Smooth muscle cell (in vitro differentiated cells): Measurements from ENCODE around the gene ACTRT2. TPM values are rescaled to one million over a fixed set of nuclear protein-coding genes. Genes with fewer than 3 reads are reported as not detected.

Source experiments
- DNase-seq: peaks from one replicate; lab custom pipeline; 2025; ENCODE audit not compliant: unreplicated experiment; lab: John Stamatoyannopoulos, UW
- H2AFZ ChIP-seq: fragments of 200-600 bp; sonication (generic); 2 replicates; pipeline ENCODE4 v1.6.0; 2016; ENCODE audit warnings: antibody characterized with exemption, low read depth, mild to moderate bottlenecking
- H3F3A ChIP-seq: fragments of 200-600 bp; sonication (generic); 2 replicates; pipeline ENCODE4 v1.6.0; 2017; ENCODE audit warnings: antibody characterized with exemption, low read depth
- H3K27ac ChIP-seq: fragments of 200-600 bp; sonication (generic); 2 replicates; pipeline ENCODE4 v1.5.1; 2016; ENCODE audit warnings: low read depth, mild to moderate bottlenecking
- H3K27me3 ChIP-seq: fragments of 200-600 bp; sonication (generic); 2 replicates; pipeline ENCODE4 v1.6.1; 2016; ENCODE audit warnings: low read depth, mild to moderate bottlenecking
- H3K36me3 ChIP-seq: fragments of 200-600 bp; sonication (generic); 2 replicates; pipeline ENCODE4 v1.5.1; 2016; ENCODE audit warnings: low read depth
- H3K4me1 ChIP-seq: fragments of 200-600 bp; sonication (generic); 2 replicates; pipeline ENCODE4 v1.5.1; 2016; ENCODE audit warnings: low read depth
- H3K4me2 ChIP-seq: fragments of 200-600 bp; sonication (generic); 2 replicates; pipeline ENCODE4 v1.6.0; 2016; ENCODE audit warnings: mild to moderate bottlenecking
- H3K4me3 ChIP-seq: fragments of 200-600 bp; sonication (generic); 2 replicates; pipeline ENCODE4 v1.5.1; 2016; ENCODE audit warnings: mild to moderate bottlenecking
- H3K79me2 ChIP-seq: fragments of 200-600 bp; sonication (generic); 2 replicates; pipeline ENCODE4 v1.6.0; 2016; ENCODE audit warnings: low read depth, mild to moderate bottlenecking
- H3K9ac ChIP-seq: fragments of 200-600 bp; sonication (generic); 2 replicates; pipeline ENCODE4 v1.6.0; 2016; ENCODE audit warnings: low read depth
- H3K9me3 ChIP-seq: fragments of 200-600 bp; sonication (generic); replicated peaks from 2 replicates; pipeline ENCODE4 v1.5.1; 2016; ENCODE audit warnings: low read depth
- H4K20me1 ChIP-seq: fragments of 200-600 bp; sonication (generic); 2 replicates; pipeline ENCODE4 v1.6.0; 2016; ENCODE audit warnings: low read depth
- CTCF ChIP-seq: fragments of 200-600 bp; sonication (generic); IDR thresholded peaks from 2 replicates; pipeline ENCODE4 v1.5.1; 2017; ENCODE audit warnings: borderline replicate concordance, mild to moderate bottlenecking, antibody characterized with exemption; ENCODE audit not compliant: insufficient read depth, poor library complexity, severe bottlenecking
- WGBS: methylation state at CpG from one replicate; pipeline ENCODE4 v1.1.7; 2016; ENCODE audit warnings: low lambda C conversion rate; 5-methylcytosine and 5-hydroxymethylcytosine counted together
- polyA plus RNA-seq: library from polyadenylated mRNA; unstranded; fragments of >200 nt; fragmentation: Nextera tagmentation; extraction: Ambion mirVana; gene quantifications from 2 replicates; pipeline ENCODE4 v1.2.1, GENCODE V29; 2016
- total RNA-seq: library from RNA; depleted of rRNA; stranded (reverse); fragments of >200 nt; gene quantifications from 2 replicates; pipeline ENCODE4 v1.2.3, GENCODE V29; 2014

Gene ACTRT2
- total and polyA plus RNA-seq, 2 experiments from 2014 or later, result not detected

- Histone ChIP-seq H3K4me1 (no peaks in the 10 kb centered on the region), H4K20me1 (no peaks in the 10 kb centered on the region), H2AFZ (no peak overlapping the region), H3K79me2 (no peaks in the 10 kb centered on the region), H3K36me3 (no peaks in the 10 kb centered on the region), H3K9me3 (no peaks in the 10 kb centered on the region), H3K27me3 (no peaks in the 10 kb centered on the region), H3K27ac (no peak overlapping the region), H3F3A (no peaks in the 10 kb centered on the region), H3K4me3 (no peak overlapping the region), H3K4me2 (no peak overlapping the region), H3K9ac (no peak overlapping the region)
- 71% methylated on average over 7 of the region's 7 CpGs for WGBS
- no peak for DNase-seq
- no peak for TF ChIP-seq CTCF
These were observed 12.9 kb downstream of the ACTRT2 start for GRCh38 chr1:3034162-3034561.

- TF ChIP-seq CTCF, result no peak
- Histone ChIP-seq H4K20me1 (no peaks in the 10 kb centered on the region), H3K79me2 (no peaks in the 10 kb centered on the region), H3K36me3 (no peaks in the 10 kb centered on the region), H3K9me3 (no peaks in the 10 kb centered on the region), H3F3A (no peaks in the 10 kb centered on the region), H3K4me2 (no peak overlapping the region), H3K4me3 (no peak overlapping the region), H3K27ac (no peak overlapping the region), H3K27me3 (no peaks in the 10 kb centered on the region), H3K4me1 (no peaks in the 10 kb centered on the region), H2AFZ (no peak overlapping the region), H3K9ac (no peak overlapping the region)
- DNase-seq, result no peak
- whole genome bisulfite sequencing, result 80% methylated on average over 14 of the region's 14 CpGs
These were observed 13.7 kb downstream of the ACTRT2 start for GRCh38 chr1:3034728-3035562.

- no peak overlapping the region for H2AFZ ChIP-seq
- H3K27ac ChIP-seq, result no peak overlapping the region
- no peak overlapping the region for H3K4me2 ChIP-seq
- TF ChIP-seq CTCF, result no peak
- WGBS, result 78% methylated on average over 19 of the region's 19 CpGs
- H3K79me2 ChIP-seq, result no peaks in the 10 kb centered on the region
- no peaks in the 10 kb centered on the region for H3F3A ChIP-seq
- H3K27me3 ChIP-seq, result no peaks in the 10 kb centered on the region
- no peak for DNase-seq
- no peaks in the 10 kb centered on the region for H3K9me3 ChIP-seq
- H3K4me3 ChIP-seq, result no peak overlapping the region
- H3K4me1 ChIP-seq, result no peaks in the 10 kb centered on the region
- no peak overlapping the region for H3K9ac ChIP-seq
- H4K20me1 ChIP-seq, result no peaks in the 10 kb centered on the region
- H3K36me3 ChIP-seq, result no peaks in the 10 kb centered on the region
These were observed 14.5 kb downstream of the ACTRT2 start for GRCh38 chr1:3035563-3036446.
